ENCODE results near the gene ABCA13.

Gene ABCA13

DNA sequence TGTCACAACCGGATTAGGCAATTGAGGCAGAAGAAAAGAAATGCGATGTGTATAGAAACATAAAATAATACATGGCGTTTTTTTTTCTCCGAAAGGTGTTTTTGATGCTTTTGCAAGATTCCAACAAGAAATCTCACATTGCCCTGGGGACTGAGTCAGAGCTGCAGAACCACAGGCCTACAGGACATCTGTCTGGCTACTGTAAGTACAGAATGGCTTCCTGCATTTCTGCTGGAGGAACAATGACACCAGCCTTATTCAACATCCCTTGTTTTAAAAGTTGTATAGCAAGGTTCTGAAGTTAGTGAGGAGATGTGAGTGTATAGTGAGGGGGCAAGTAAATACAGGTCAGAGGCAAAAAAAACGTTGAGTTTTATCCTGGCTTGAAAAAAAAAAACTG is 256.4 kb downstream of the ABCA13 start:
- H3K9me3 ChIP-seq (ENCODE audit: control insufficient read depth, insufficient read depth, low read length), result no peaks in the 10 kb centered on the region
- no peak overlapping the region for H3K27ac ChIP-seq (ENCODE audit: low read depth, low read length)
- H3K9ac ChIP-seq (ENCODE audit: low read depth, low read length), result no peak overlapping the region
- H3K4me1 ChIP-seq (ENCODE audit: control insufficient read depth, insufficient read depth, low read length), result no peaks in the 10 kb centered on the region
- H3K27me3 ChIP-seq (ENCODE audit: control insufficient read depth, insufficient read depth, low read length), result no peaks in the 10 kb centered on the region
- no peak overlapping the region for H3K4me3 ChIP-seq (ENCODE audit: low read depth, low read length)
- no peaks in the 10 kb centered on the region for H3K36me3 ChIP-seq (ENCODE audit: control insufficient read depth, insufficient read depth, low read length)

DNA sequence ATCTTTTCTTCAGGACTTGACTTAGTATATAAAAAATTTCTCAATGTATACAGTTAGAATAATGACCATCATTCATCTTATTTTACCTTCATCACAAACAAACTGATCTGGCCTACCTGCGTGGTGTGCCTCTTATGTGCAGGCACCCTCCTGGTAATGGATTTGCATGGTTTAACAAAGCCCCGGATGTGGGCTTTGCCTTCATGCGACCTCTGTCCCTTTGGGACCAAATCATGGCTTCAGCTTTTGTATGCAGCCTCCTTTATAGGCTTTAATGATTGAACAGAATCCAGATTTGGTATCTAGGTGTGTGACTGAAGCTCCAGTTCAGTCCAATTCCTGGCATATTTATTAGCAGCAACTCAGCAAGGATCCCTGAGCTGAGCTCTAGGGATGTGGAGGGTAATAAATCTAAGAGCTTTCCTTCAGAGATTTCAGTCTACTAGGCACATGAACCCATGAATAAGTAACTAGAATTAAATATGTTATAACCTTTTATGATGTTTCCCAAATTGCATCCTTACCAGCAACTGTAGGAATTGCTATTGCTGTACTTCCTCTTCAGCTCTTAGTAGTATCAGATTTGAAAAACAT is 256.9 kb downstream of the ABCA13 start:
- Histone ChIP-seq H3K9ac (ENCODE audit: low read depth, low read length) (no peak overlapping the region), H3K4me3 (ENCODE audit: low read depth, low read length) (no peak overlapping the region), H3K4me1 (ENCODE audit: control insufficient read depth, insufficient read depth, low read length) (no peaks in the 10 kb centered on the region), H3K27ac (ENCODE audit: low read depth, low read length) (no peak overlapping the region), H3K27me3 (ENCODE audit: control insufficient read depth, insufficient read depth, low read length) (no peaks in the 10 kb centered on the region), H3K9me3 (ENCODE audit: control insufficient read depth, insufficient read depth, low read length) (no peaks in the 10 kb centered on the region), H3K36me3 (ENCODE audit: control insufficient read depth, insufficient read depth, low read length) (no peaks in the 10 kb centered on the region)

- H3K36me3 ChIP-seq (ENCODE audit: control insufficient read depth, insufficient read depth, low read length), result no peaks in the 10 kb centered on the region
- peaks cover 8% of the 10 kb centered on the region for H3K9me3 ChIP-seq (ENCODE audit: control insufficient read depth, insufficient read depth, low read length)
- H3K27ac ChIP-seq (ENCODE audit: low read depth, low read length), result no peak overlapping the region
- H3K4me3 ChIP-seq (ENCODE audit: low read depth, low read length), result no peak overlapping the region
- no peaks in the 10 kb centered on the region for H3K27me3 ChIP-seq (ENCODE audit: control insufficient read depth, insufficient read depth, low read length)
- no peak overlapping the region for H3K9ac ChIP-seq (ENCODE audit: low read depth, low read length)
- H3K4me1 ChIP-seq (ENCODE audit: control insufficient read depth, insufficient read depth, low read length), result no peaks in the 10 kb centered on the region
Measured at GRCh38 chr7:48429117-48429516, 257.9 kb downstream of the ABCA13 start.

DNA sequence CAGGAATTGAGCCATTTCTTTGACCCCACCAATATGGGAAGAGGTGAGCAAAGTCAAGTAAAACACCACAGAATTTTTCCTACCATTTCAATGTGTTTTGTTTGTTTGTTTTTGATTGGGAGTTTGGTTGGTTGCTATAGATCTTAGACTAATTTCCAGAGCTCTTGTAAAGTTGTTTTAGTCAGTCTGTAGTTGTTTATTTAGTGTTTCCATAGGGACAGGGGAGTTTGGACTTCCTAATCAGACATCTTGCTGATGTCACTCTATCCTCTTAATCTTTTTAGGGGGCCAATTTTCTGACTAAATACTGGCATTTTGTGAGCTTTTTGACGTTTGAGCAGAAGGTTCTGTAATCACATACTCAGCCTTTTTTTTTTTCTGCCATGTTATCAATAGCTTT is 266.9 kb downstream of the ABCA13 start:
- no peak overlapping the region for H3K27ac ChIP-seq (ENCODE audit: low read depth, low read length)
- H3K4me1 ChIP-seq (ENCODE audit: control insufficient read depth, insufficient read depth, low read length), result no peaks in the 10 kb centered on the region
- H3K36me3 ChIP-seq (ENCODE audit: control insufficient read depth, insufficient read depth, low read length), result no peaks in the 10 kb centered on the region
- no peak overlapping the region for H3K9ac ChIP-seq (ENCODE audit: low read depth, low read length)
- no peak overlapping the region for H3K4me3 ChIP-seq (ENCODE audit: low read depth, low read length)
- peaks cover 13% of the 10 kb centered on the region for H3K9me3 ChIP-seq (ENCODE audit: control insufficient read depth, insufficient read depth, low read length)
- H3K27me3 ChIP-seq (ENCODE audit: control insufficient read depth, insufficient read depth, low read length), result no peaks in the 10 kb centered on the region

- H3K4me3 ChIP-seq (ENCODE audit: low read depth, low read length), result no peak overlapping the region
- H3K9me3 ChIP-seq (ENCODE audit: control insufficient read depth, insufficient read depth, low read length), result no peaks in the 10 kb centered on the region
- H3K4me1 ChIP-seq (ENCODE audit: control insufficient read depth, insufficient read depth, low read length), result no peaks in the 10 kb centered on the region
- H3K9ac ChIP-seq (ENCODE audit: low read depth, low read length), result no peak overlapping the region
- H3K36me3 ChIP-seq (ENCODE audit: control insufficient read depth, insufficient read depth, low read length), result no peaks in the 10 kb centered on the region
- no peak overlapping the region for H3K27ac ChIP-seq (ENCODE audit: low read depth, low read length)
- H3K27me3 ChIP-seq (ENCODE audit: control insufficient read depth, insufficient read depth, low read length), result no peaks in the 10 kb centered on the region
Measured at GRCh38 chr7:48441848-48442492, 270.7 kb downstream of the ABCA13 start.

- H3K36me3 ChIP-seq (ENCODE audit: control insufficient read depth, insufficient read depth, low read length), result no peaks in the 10 kb centered on the region
- no peaks in the 10 kb centered on the region for H3K9me3 ChIP-seq (ENCODE audit: control insufficient read depth, insufficient read depth, low read length)
- H3K27me3 ChIP-seq (ENCODE audit: control insufficient read depth, insufficient read depth, low read length), result no peaks in the 10 kb centered on the region
- no peaks in the 10 kb centered on the region for H3K4me1 ChIP-seq (ENCODE audit: control insufficient read depth, insufficient read depth, low read length)
- H3K27ac ChIP-seq (ENCODE audit: low read depth, low read length), result no peak overlapping the region
- no peak overlapping the region for H3K9ac ChIP-seq (ENCODE audit: low read depth, low read length)
- H3K4me3 ChIP-seq (ENCODE audit: low read depth, low read length), result no peak overlapping the region
Measured at GRCh38 chr7:48443051-48443450, 271.8 kb downstream of the ABCA13 start.

- Histone ChIP-seq H3K27me3 (ENCODE audit: control insufficient read depth, insufficient read depth, low read length) (no peaks in the 10 kb centered on the region), H3K27ac (ENCODE audit: low read depth, low read length) (no peak overlapping the region), H3K4me1 (ENCODE audit: control insufficient read depth, insufficient read depth, low read length) (no peaks in the 10 kb centered on the region), H3K36me3 (ENCODE audit: control insufficient read depth, insufficient read depth, low read length) (no peaks in the 10 kb centered on the region), H3K4me3 (ENCODE audit: low read depth, low read length) (no peak overlapping the region), H3K9ac (ENCODE audit: low read depth, low read length) (no peak overlapping the region), H3K9me3 (ENCODE audit: control insufficient read depth, insufficient read depth, low read length) (no peaks in the 10 kb centered on the region)
Measured at GRCh38 chr7:48446721-48447120, 275.5 kb downstream of the ABCA13 start.

DNA sequence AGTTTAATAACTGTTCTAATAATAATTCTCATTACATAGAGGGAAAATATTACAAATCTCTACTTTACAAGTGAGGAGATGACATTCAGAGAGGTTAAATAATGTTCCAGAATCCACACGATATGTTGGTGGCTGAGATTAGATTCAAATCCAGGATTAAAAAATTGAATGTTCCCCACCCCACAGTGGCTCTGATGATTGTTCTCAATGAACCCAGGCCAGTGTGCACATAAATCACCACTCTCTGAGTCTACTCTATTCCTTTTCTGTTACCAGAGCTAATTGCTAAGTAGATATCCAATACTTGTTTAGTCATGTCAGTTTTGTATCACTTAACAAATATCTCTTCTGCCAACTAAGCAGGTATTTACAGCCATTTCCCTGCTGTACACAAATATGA is 281.0 kb downstream of the ABCA13 start:
- Histone ChIP-seq H3K9me3 (ENCODE audit: control insufficient read depth, insufficient read depth, low read length) (no peaks in the 10 kb centered on the region), H3K36me3 (ENCODE audit: control insufficient read depth, insufficient read depth, low read length) (no peaks in the 10 kb centered on the region), H3K9ac (ENCODE audit: low read depth, low read length) (no peak overlapping the region), H3K27me3 (ENCODE audit: control insufficient read depth, insufficient read depth, low read length) (no peaks in the 10 kb centered on the region), H3K4me1 (ENCODE audit: control insufficient read depth, insufficient read depth, low read length) (no peaks in the 10 kb centered on the region), H3K4me3 (ENCODE audit: low read depth, low read length) (no peak overlapping the region), H3K27ac (ENCODE audit: low read depth, low read length) (no peak overlapping the region)

DNA sequence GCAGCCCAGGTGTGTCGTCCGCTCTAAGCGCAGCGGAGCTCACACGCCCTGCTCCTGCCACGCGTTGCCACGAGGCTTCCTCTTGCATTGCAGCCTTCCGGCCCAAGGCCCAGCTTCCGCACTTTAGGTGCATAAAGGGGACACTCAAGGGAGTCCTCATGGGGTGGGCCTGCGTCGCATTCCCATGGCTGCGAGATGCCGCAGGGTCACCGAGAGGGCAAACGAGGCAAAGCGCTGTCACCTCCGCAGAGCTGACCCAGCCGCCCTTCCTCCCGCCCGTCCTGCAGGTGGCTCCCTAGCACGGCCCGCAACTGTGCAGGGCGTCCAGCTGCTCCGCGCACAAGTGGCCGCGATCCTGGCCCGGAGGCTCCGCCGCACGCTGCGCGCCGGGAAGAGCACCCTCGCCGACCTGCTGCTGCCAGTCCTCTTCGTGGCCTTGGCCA is 283.5 kb downstream of the ABCA13 start:
- Histone ChIP-seq H3K9ac (ENCODE audit: low read depth, low read length) (no peak overlapping the region), H3K4me1 (ENCODE audit: control insufficient read depth, insufficient read depth, low read length) (no peaks in the 10 kb centered on the region), H3K36me3 (ENCODE audit: control insufficient read depth, insufficient read depth, low read length) (no peaks in the 10 kb centered on the region), H3K27ac (ENCODE audit: low read depth, low read length) (no peak overlapping the region), H3K27me3 (ENCODE audit: control insufficient read depth, insufficient read depth, low read length) (no peaks in the 10 kb centered on the region), H3K9me3 (ENCODE audit: control insufficient read depth, insufficient read depth, low read length) (no peaks in the 10 kb centered on the region), H3K4me3 (ENCODE audit: low read depth, low read length) (no peak overlapping the region)

GRCh38 chr7:48455363-48455762 is 284.1 kb downstream of the ABCA13 start:
- no peak overlapping the region for H3K27ac ChIP-seq (ENCODE audit: low read depth, low read length)
- H3K9me3 ChIP-seq (ENCODE audit: control insufficient read depth, insufficient read depth, low read length), result no peaks in the 10 kb centered on the region
- H3K4me1 ChIP-seq (ENCODE audit: control insufficient read depth, insufficient read depth, low read length), result no peaks in the 10 kb centered on the region
- no peak overlapping the region for H3K9ac ChIP-seq (ENCODE audit: low read depth, low read length)
- H3K27me3 ChIP-seq (ENCODE audit: control insufficient read depth, insufficient read depth, low read length), result no peaks in the 10 kb centered on the region
- H3K36me3 ChIP-seq (ENCODE audit: control insufficient read depth, insufficient read depth, low read length), result no peaks in the 10 kb centered on the region
- H3K4me3 ChIP-seq (ENCODE audit: low read depth, low read length), result no peak overlapping the region

DNA sequence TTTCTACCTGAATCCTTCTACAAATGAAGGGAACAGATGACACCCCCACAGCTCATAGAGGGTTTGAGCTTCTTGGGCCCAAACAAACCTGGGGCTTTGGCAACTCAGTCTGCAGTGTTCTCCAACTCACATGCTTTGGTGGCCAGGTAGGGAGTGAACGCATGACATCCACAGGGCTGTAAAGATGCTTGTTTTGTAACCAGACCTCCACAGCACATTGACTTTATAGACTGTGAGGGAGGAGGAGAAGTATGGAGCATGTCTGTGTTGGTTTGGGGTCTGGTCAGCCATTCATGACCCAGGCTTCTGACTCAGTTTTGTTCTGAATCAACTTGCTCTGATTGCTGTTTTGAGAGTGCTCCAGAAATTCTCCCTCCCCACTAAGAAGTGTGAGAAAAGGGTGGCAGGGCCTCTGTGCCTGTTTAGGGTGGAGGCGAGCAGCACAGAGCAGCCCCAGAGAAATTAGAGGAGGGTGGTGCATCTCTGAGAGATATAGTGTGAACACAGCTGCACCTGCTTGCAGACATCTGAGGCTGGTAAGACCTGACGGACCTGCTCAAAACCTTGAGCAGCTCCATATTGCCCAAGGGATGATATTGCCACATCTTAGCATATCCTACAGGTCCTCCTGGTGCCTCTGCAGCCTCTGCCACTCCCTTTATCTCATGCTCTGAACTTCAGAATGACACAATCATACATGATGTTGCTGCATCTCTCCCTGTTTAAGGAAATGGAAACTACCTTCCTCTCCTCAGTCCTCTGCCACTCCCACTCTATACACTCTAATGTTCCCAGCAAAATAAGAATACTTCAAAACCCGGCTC is 287.7 kb downstream of the ABCA13 start:
- no peak overlapping the region for H3K27ac ChIP-seq (ENCODE audit: low read depth, low read length)
- H3K36me3 ChIP-seq (ENCODE audit: control insufficient read depth, insufficient read depth, low read length), result no peaks in the 10 kb centered on the region
- H3K4me1 ChIP-seq (ENCODE audit: control insufficient read depth, insufficient read depth, low read length), result no peaks in the 10 kb centered on the region
- H3K4me3 ChIP-seq (ENCODE audit: low read depth, low read length), result no peak overlapping the region
- no peak overlapping the region for H3K9ac ChIP-seq (ENCODE audit: low read depth, low read length)
- H3K9me3 ChIP-seq (ENCODE audit: control insufficient read depth, insufficient read depth, low read length), result no peaks in the 10 kb centered on the region
- H3K27me3 ChIP-seq (ENCODE audit: control insufficient read depth, insufficient read depth, low read length), result no peaks in the 10 kb centered on the region

All from HUES48 (cell line).